ENCODE results near the gene ASCL4.

DNA sequence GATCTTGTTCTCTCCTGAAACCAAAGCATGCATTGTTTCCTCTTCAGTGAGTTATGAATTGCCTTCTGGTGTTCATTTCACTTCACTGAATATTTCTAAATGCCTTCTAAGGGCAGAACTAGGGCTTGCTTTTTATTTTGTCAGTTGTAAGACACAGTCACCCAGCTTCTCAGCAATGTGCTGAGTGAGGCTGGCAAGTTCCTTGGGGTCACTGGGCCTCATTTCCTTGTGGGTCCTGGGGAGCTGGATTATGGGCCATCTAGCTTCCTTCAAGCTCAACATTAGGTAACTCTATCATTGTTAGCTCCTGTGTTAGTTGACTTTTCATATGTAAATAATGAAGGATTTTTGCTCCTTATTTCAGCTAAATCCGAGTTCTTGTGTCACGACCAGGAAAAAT, 13.8 kb downstream of the ASCL4 start:
- TF ChIP-seq BDP1 (IDR thresholded peaks at IDR 0.05; ENCODE audit: insufficient read depth, insufficient read length): no peak
- no peak for TF ChIP-seq ZNF174 (CRISPR knock-in tag; IDR thresholded peaks at IDR 0.05)
- TF ChIP-seq CHD2 (IDR thresholded peaks at IDR 0.05; ENCODE audit: low read depth, low read length): no peak
- TF ChIP-seq ZNF133 (CRISPR knock-in tag; IDR thresholded peaks at IDR 0.05): no peak
- TF ChIP-seq, protein P1, sequence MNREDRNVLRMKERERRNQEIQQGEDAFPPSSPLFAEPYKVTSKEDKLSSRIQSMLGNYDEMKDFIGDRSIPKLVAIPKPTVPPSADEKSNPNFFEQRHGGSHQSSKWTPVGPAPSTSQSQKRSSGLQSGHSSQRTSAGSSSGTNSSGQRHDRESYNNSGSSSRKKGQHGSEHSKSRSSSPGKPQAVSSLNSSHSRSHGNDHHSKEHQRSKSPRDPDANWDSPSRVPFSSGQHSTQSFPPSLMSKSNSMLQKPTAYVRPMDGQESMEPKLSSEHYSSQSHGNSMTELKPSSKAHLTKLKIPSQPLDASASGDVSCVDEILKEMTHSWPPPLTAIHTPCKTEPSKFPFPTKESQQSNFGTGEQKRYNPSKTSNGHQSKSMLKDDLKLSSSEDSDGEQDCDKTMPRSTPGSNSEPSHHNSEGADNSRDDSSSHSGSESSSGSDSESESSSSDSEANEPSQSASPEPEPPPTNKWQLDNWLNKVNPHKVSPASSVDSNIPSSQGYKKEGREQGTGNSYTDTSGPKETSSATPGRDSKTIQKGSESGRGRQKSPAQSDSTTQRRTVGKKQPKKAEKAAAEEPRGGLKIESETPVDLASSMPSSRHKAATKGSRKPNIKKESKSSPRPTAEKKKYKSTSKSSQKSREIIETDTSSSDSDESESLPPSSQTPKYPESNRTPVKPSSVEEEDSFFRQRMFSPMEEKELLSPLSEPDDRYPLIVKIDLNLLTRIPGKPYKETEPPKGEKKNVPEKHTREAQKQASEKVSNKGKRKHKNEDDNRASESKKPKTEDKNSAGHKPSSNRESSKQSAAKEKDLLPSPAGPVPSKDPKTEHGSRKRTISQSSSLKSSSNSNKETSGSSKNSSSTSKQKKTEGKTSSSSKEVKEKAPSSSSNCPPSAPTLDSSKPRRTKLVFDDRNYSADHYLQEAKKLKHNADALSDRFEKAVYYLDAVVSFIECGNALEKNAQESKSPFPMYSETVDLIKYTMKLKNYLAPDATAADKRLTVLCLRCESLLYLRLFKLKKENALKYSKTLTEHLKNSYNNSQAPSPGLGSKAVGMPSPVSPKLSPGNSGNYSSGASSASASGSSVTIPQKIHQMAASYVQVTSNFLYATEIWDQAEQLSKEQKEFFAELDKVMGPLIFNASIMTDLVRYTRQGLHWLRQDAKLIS (CRISPR knock-in tag; IDR thresholded peaks at IDR 0.05): no peak
- TF ChIP-seq, protein P2, sequence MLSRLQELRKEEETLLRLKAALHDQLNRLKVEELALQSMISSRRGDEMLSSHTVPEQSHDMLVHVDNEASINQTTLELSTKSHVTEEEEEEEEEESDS (CRISPR knock-in tag; IDR thresholded peaks at IDR 0.05): no peak
- TF ChIP-seq FOXM1 (IDR thresholded peaks at IDR 0.05; ENCODE audit: low read depth): no peak
- no peak for TF ChIP-seq FOXM1 (CRISPR knock-in tag; IDR thresholded peaks at IDR 0.05; ENCODE audit: low read depth)
- no peak for TF ChIP-seq POLR2AphosphoS5 (IDR thresholded peaks at IDR 0.05; ENCODE audit: control insufficient read depth, insufficient read depth, low read depth, low read length)
- TF ChIP-seq POLR2A (conservative IDR thresholded peaks at IDR 0.05): no peak

Measured in K562 (cell line).